IPS-NIHi7 (cell line): Measurements from ENCODE around the gene AARSD1.
"Not testable (repeated sequence)": the region's sequence is repeated elsewhere in the genome, so short reads cannot be mapped to it uniquely, and the experiment has no call there.

Source experiments
- DNase-seq: peaks from one replicate; pipeline ENCODE4 v3.0.0; 2012; ENCODE audit warnings: mixed read lengths; ENCODE audit errors: extremely low spot score

The AARSD1 gene

GRCh38 chr17:42920106-42920900 lies 44.0 kb downstream of the AARSD1 start:
- DNase-seq: no peak

GRCh38 chr17:42919522-42920077 lies 44.7 kb downstream of the AARSD1 start:
- not testable (repeated sequence) for DNase-seq

GRCh38 chr17:42918902-42919521 lies 45.2 kb downstream of the AARSD1 start:
- DNase-seq: no peak

GRCh38 chr17:42917236-42917603 lies 47.0 kb downstream of the AARSD1 start:
- DNase-seq: no peak

GRCh38 chr17:42916388-42917235 lies 47.6 kb downstream of the AARSD1 start:
- not testable (repeated sequence) for DNase-seq

GRCh38 chr17:42915288-42915687 lies 49.0 kb downstream of the AARSD1 start:
- not testable (repeated sequence) for DNase-seq

GRCh38 chr17:42913981-42914617 lies 50.2 kb downstream of the AARSD1 start:
- no peak for DNase-seq

GRCh38 chr17:42913522-42913921 lies 50.7 kb downstream of the AARSD1 start:
- no peak for DNase-seq

- DNase-seq: no peak
These were observed 55.2 kb downstream of the AARSD1 start for GRCh38 chr17:42908872-42909700.

GRCh38 chr17:42906772-42907446 lies 57.3 kb downstream of the AARSD1 start:
- DNase-seq: no peak

- no peak for DNase-seq
These were observed 60.2 kb downstream of the AARSD1 start for GRCh38 chr17:42904110-42904469.

- DNase-seq: no peak
These were observed 62.6 kb downstream of the AARSD1 start for GRCh38 chr17:42901535-42902229.
